GM19351 (cell line): ENCODE results near the gene CACNA1C.

Source experiments
- ATAC-seq: cut with Tn5 transposase; IDR thresholded peaks from one replicate; pipeline ENCODE4 v1.9.1; 2021; ENCODE audit warnings: mild to moderate bottlenecking, moderate library complexity; ENCODE audit not compliant: unreplicated experiment

The CACNA1C gene

DNA sequence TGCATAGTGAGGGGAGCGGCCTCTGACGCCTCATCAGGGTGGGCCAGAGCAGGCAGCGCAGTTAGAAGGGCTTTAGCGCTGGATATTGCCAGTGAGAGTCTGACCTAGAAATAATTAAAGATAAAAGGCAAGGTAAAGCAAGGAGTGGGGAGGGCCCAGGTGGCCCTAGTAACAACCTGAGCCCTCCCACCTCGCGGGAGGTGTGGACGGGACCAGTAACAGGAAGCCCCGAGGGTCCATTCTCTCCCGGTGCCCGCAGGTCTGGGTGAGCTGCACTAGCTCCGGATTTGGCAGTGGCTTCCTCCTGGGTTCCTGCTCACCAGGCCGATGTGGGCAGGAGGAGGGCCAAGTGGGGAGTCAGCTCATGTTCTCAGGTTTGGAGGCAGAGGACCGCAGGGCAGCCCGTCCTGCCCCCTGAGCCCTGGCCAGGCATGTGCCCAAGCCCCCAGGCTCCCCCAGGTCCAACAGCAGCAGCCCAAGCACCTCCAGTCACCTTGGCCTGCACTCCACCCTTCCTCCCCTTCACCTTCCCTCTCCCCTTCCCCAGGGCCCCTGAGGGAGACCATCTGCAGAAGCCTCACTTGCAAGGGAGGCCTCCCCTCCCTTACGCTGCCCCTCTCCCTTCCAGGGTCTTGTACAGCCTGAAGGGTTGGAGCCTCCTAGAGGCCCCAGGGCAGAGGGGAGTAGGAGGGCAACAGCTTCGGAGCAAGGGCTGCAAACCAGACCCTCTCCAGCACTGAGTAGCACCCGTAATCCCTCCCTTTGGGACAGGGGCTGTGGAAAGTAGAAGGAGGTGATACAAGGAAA, 597.7 kb downstream of the CACNA1C start:
- ATAC-seq = no peak

GRCh38 chr12:2651068-2651965, 598.5 kb downstream of the CACNA1C start:
- ATAC-seq = no peak

DNA sequence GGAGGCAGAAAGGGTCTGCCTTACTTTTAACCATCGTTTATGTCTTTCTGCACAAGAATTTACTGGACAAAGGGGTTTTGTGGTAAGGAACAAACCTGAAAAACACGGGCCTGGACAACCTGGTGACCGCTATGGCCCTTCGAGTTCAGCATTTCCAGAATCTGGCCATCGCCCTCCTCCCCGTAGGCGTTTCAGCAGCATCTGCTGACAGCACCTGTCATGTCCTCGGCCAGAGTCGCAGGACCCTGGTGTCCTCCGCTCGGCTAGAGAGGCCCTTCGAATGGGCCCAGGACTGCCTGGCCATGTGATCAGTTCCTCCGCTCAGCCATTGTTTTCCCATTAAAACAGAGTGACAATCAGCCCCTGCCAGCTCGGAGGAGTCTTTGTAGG, 599.2 kb downstream of the CACNA1C start:
- no peak for ATAC-seq

GRCh38 chr12:2652401-2653081, 599.8 kb downstream of the CACNA1C start:
- no peak for ATAC-seq

DNA sequence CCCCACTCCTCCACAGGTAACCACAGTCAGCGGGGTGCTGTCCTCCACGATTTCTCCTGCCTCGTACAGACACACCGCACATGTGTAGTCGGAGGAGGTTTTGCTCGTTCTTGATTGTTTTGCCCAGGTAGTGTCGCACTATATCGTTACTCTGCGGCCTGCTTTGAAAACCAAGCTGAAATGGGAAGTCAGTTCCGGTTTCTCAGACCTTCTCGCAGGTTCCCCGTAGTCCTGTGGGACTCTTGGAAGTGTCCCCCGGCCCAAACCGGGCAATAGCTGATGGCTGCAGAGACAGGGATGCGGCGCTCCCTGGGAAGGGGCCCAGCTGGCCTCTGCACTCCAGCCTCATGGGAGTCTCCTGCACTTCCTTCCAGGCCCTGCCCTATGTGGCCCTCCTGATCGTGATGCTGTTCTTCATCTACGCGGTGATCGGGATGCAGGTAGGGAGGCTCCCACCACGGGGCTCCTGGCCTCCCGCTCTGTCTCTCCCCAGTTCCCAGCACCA, 600.7 kb downstream of the CACNA1C start:
- no peak for ATAC-seq

DNA sequence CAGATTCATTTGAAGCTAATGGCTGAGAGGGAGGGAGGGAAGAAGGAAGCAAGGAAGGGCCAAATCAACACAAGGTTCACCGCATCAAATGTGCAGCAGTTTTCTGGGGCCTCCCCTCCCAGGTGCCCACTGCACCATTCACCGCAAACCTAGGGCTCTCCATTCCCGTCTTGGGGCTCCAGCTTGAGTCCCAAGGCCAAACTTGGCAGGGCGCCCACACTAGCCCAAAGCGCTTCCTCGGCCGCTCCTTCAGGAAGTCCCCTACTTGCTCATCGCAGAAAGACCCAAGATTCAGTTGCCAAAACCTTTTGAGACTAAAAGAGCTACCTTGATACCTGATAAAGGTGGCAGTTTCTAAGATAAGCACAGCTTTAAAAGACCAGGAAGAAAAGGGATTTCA, 601.5 kb downstream of the CACNA1C start:
- no peak for ATAC-seq

- ATAC-seq = no peak
Observed at GRCh38 chr12:2654741-2655140, 602.0 kb downstream of the CACNA1C start.

DNA sequence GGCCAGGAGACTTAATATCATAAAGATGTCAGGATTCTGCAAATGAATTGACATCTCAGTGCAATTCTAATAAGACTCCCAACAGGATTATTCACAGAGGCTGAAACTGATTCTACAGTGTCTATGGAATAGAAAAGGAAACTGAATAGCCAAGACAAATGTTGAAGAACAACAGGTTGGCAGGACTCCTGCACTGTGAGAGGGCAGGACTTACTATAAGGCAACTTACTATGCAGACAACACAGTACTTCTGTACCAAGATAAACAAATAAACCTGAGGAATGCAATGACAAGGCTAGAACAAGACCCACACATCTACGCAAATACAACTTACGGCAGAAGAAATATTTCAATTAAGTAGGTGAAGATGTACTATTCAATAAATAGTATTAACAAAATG, 609.7 kb downstream of the CACNA1C start:
- no peak for ATAC-seq

DNA sequence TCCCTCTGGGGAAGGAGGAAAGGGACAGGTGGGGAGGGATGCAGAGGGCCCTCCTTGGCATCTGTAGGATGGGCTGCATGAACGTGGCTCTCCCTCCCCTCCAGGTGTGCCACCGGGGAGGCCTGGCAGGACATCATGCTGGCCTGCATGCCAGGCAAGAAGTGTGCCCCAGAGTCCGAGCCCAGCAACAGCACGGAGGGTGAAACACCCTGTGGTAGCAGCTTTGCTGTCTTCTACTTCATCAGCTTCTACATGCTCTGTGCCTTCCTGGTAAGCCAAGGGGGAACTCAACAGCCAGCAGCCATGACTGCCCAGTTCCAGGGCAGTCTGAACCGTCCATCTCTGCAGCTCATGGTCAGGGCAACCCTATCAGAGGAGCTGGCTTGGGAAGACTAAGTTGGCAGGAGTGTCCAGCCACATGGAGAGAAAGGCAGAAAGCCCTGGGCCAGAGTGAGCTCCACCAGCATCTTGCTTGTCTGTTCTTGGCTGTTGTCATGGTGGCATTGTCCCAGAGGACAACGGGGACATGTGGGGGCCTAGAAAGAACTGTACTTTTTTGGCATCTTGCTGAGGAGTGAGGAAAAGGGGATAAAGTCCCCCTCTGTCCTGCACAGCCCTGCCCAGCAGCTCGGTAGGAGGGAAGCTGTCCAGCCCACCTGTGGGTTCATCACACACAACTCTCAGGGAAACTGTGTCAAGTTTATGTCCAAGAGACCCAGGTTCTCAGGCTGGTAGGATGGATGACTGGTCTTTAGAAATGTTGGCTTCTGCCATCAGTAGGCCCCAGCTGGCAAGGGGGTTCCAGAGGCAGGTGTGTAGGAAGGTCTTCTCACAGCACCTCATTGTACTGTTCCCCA, 612.2 kb downstream of the CACNA1C start:
- no peak for ATAC-seq

GRCh38 chr12:2666411-2666810, 613.6 kb downstream of the CACNA1C start:
- ATAC-seq = no peak

GRCh38 chr12:2666846-2667245, 614.1 kb downstream of the CACNA1C start:
- no peak for ATAC-seq

GRCh38 chr12:2667716-2668440, 615.1 kb downstream of the CACNA1C start:
- no peak for ATAC-seq

DNA sequence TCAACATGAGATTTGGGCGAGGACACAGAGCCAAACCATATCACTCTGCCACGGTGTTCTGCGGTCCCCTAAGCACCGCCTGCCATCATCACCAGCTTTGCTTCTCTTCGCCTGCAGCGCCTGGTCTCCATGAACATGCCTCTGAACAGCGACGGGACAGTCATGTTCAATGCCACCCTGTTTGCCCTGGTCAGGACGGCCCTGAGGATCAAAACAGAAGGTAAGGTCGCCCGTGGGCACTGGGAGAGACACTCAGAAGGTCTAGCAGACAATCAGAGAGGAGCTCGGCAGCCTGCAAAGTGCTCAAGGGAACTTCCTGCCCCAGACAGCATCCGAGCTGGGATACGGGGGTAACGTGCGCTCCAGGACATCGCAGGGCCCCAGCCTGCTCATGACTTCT, 616.0 kb downstream of the CACNA1C start:
- no peak for ATAC-seq

DNA sequence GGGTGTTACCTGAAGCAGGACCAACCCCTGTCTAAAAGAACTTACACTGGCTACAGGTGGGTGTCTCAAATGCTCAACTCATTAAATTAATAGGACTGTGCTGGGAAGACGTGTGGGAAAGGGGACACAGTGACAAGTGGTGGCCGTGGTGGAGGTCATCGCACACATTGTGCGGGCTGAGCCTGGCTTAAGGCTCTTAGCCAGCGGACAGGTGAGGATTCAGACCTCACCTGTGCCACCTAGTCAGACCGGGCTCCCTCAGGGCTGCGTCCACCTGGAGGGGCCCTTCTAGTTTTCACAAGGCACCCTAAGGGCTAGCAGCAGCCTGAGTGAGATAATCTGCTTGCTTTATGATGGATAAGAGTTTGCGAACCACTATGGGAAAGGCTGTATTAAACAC, 616.8 kb downstream of the CACNA1C start:
- no peak for ATAC-seq

- no peak for ATAC-seq
Observed at GRCh38 chr12:2672863-2673262, 620.1 kb downstream of the CACNA1C start.

- no peak for ATAC-seq
Observed at GRCh38 chr12:2673966-2674810, 621.4 kb downstream of the CACNA1C start.

DNA sequence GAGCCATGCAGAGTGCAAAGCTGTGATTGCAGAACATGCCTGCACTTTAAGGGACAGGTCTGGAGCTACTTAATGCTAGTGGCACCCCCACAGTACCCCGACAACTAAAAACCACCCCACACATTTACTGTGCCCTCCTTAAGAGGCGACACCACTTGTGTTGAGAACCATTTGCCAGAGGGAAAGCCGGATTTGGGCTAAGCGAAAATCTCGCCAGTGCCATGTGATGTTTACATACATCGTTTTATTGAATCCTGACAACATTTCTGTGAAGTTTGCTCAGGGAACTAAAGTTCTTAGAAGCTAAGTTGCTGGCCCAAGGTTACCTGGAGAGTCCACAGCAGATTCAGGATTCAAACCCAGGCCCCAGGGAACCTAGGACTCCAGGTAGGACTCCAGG, 623.0 kb downstream of the CACNA1C start:
- ATAC-seq = no peak

DNA sequence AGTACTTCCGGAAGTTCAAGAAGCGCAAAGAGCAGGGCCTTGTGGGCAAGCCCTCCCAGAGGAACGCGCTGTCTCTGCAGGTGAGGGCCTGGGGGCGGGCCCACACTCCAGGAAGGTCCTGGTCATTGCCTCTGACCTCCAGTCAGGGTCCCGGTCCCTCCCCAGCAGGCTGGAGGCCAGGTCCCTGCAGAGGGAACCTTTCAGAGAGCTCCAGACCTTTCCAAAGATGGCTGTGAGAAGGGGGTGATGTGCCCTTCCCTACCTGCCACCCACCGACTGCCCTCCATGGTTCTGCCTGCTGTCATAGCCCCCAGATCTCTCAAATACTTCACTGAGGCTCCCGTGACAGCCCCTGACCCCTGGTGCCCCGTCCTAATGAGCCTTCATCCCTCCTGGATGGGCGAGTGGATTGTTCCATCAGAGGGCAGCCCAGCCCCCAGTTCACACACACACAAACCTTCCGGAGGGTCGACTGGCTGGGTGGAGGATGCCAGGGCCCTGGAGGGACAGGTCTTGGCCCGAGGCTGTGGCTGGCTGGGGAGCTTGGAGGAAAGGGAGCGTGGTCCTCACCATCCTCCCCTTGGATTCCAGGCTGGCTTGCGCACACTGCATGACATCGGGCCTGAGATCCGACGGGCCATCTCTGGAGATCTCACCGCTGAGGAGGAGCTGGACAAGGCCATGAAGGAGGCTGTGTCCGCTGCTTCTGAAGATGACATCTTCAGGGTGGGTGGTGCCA, 624.5 kb downstream of the CACNA1C start:
- no peak for ATAC-seq
